Psoas muscle (tissue), 8 donors: ENCODE results near the gene TYW5. TPM values are rescaled to one million over a fixed set of nuclear protein-coding genes. Genes with fewer than 3 reads are reported as not detected.

ENCODE experiments used
- ATAC-seq, 4 donors: fragments of 200-7000 bp; cut with Tn5 transposase; one replicate each; pipeline ENCODE4 v1.9.1; 2020; ENCODE audit warnings: moderate library complexity in 3 of 4, mild to moderate bottlenecking in 2 of 4
- DNase-seq, 2 donors: peaks; one replicate each; pipeline ENCODE4 v3.0.0-alpha.2; 2020
- H3K27ac ChIP-seq: fragments of 200-600 bp; one replicate; pipeline ENCODE4 v1.8.0; 2022
- H3K27me3 ChIP-seq, 3 donors: fragments of 200-600 bp in 1 of 3; one replicate each; pipeline versions ENCODE4 v1.6.1 to v1.8.0; 2013 to 2022; ENCODE audit warnings: low read length in 2 of 3, mild to moderate bottlenecking in 2 of 3, moderate library complexity in 1 of 3; ENCODE audit not compliant: insufficient read depth in 3 of 3
- H3K36me3 ChIP-seq, 2 donors: fragments of 200-600 bp in 1 of 2; one replicate each; pipeline versions ENCODE4 v1.6.1 to v1.8.0; 2013 to 2022; ENCODE audit warnings: low read depth in 1 of 2, mild to moderate bottlenecking in 1 of 2, moderate library complexity in 1 of 2; ENCODE audit not compliant: insufficient read depth in 1 of 2
- H3K4me1 ChIP-seq: fragments of 200-600 bp; one replicate; pipeline ENCODE4 v1.8.0; 2022
- H3K4me3 ChIP-seq: fragments of 200-600 bp; one replicate; pipeline ENCODE4 v1.8.0; 2022; ENCODE audit warnings: mild to moderate bottlenecking
- H3K9me3 ChIP-seq: fragments of 200-600 bp; one replicate; pipeline ENCODE4 v1.8.0; 2022
- CTCF ChIP-seq: fragments of 200-600 bp; IDR thresholded peaks from one replicate; pipeline ENCODE4 v1.8.0; 2022; ENCODE audit warnings: antibody characterized with exemption
- WGBS, 3 donors: extraction: QIAGEN DNeasy Blood & Tissue Kit; methylation state at CpG; one replicate each; pipeline versions ENCODE4 v1.1.6 to v1.1.7; 2013; 5-methylcytosine and 5-hydroxymethylcytosine counted together
- intact Hi-C, 2 donors: fragments of 100-400 bp; cut with DNase I; formaldehyde crosslinking; loops; one replicate each; pipeline versions ENCODE4 v1.11.0 to v1.14.2; 2022
- polyA plus RNA-seq, 3 donors: library from polyadenylated mRNA; stranded (reverse); fragments of 200-250 nt; gene quantifications; one replicate each; pipeline ENCODE4 v1.2.3, GENCODE V29; 2013
- total RNA-seq, 4 donors: library from RNA; stranded (reverse); fragmentation: NEBNext Ultra II Directional in 2 of 4; extraction: Animal tissue kit (Norgen Biotek cat#: 25700) in 2 of 4; gene quantifications; one replicate each; pipeline versions ENCODE4 v1.2.1 to v1.2.4, GENCODE V29; 2021 to 2023
- donor health status: healthy with polysubstance abuse.
- donor health status: DM: no; HTN: no; CAD: no; lungs with moderate emphysema.
- donor health status: Bipolar disorder and iron deficiency.
- donor health status: healthy.
- donor health status: DM: yes; HTN: yes; CAD: no.
- donor health status: DM: no; HTN: no; CAD: no.
- donor health status: DM: no; HTN: no; CAD: no.
- donor health status: DM: yes; HTN: yes; CAD: no.

The TYW5 gene
- total and polyA plus RNA-seq, 7 donors = 2.3 to 6.0 (median 3.3) TPM

GRCh38 chr2:199910338-199911051, 44.8 kb downstream of the TYW5 start:
- Histone ChIP-seq H3K9me3 (no peaks in the 10 kb centered on the region), H3K4me1 (peaks cover 27% of the 10 kb centered on the region), H3K36me3 (no peaks in the 10 kb centered on the region), H3K27me3 (no peaks in the 10 kb centered on the region), H3K27ac (peak overlapping the region; percentile 98), H3K4me3 (peak overlapping the region; percentile 87)
- WGBS, 3 donors = 36 to 45% (median 43%) methylated on average over 18 of the region's 18 CpGs
- DNase-seq = no peak
- no peak for ATAC-seq
- no peak for TF ChIP-seq CTCF
- intact Hi-C loops = loop anchor here in 1 of 2 donors (5.0 kb wide), 1 partner anchor 58 kb away; the partner anchor contains the start of gene FTCDNL1

- intact Hi-C loops = loop anchor here in 1 of 2 donors (5.0 kb wide), 1 partner anchor 35 kb away; no protein-coding TSS in a partner anchor
- WGBS, 3 donors = 76 to 94% (median 92%) methylated on average over 2 of the region's 2 CpGs
- TF ChIP-seq CTCF = no peak
- no peak for DNase-seq
- no peaks in the 10 kb centered on the region for H3K36me3 ChIP-seq
- H3K4me3 ChIP-seq = no peak overlapping the region
- H3K9me3 ChIP-seq = no peaks in the 10 kb centered on the region
- H3K27ac ChIP-seq = no peak overlapping the region
- ATAC-seq = no peak
- peaks cover 8% of the 10 kb centered on the region for H3K4me1 ChIP-seq
- H3K27me3 ChIP-seq = no peaks in the 10 kb centered on the region
Measured at GRCh38 chr2:199907008-199907714, 48.1 kb downstream of the TYW5 start.

GRCh38 chr2:199903111-199903510, 52.2 kb downstream of the TYW5 start:
- ATAC-seq (no peak), DNase-seq (no peak)
- Histone ChIP-seq H3K9me3 (no peaks in the 10 kb centered on the region), H3K4me3 (no peak overlapping the region), H3K4me1 (no peaks in the 10 kb centered on the region), H3K27ac (no peak overlapping the region), H3K36me3 (no peaks in the 10 kb centered on the region), H3K27me3 (no peaks in the 10 kb centered on the region)
- WGBS, 3 donors = 99 to 100% (median 100%) methylated on average over 1 of the region's 1 CpG
- intact Hi-C loops = no loop called here
- TF ChIP-seq CTCF = no peak

GRCh38 chr2:199902486-199903110, 52.7 kb downstream of the TYW5 start:
- no peaks in the 10 kb centered on the region for H3K36me3 ChIP-seq
- H3K27me3 ChIP-seq = no peaks in the 10 kb centered on the region
- H3K9me3 ChIP-seq = no peaks in the 10 kb centered on the region
- TF ChIP-seq CTCF = no peak
- no peak overlapping the region for H3K4me3 ChIP-seq
- DNase-seq (no peak), ATAC-seq (no peak)
- H3K4me1 ChIP-seq = no peaks in the 10 kb centered on the region
- intact Hi-C loops = no loop called here
- 83 to 89% (median 84%) methylated on average over 4 of the region's 4 CpGs for WGBS, 3 donors
- H3K27ac ChIP-seq = no peak overlapping the region
